Stimulated activated CD4-positive, alpha-beta T cell treated with anti-CD3 and anti-CD28 coated beads, Interleukin-1b, Interleukin-23, amount 100 ng/mL, for 1 hour (primary cell): ENCODE data around the gene CHCHD1.
"Not testable (repeated sequence)": the region's sequence is repeated elsewhere in the genome, so short reads cannot be mapped to it uniquely, and the experiment has no call there.

ENCODE experiments used
- DNase-seq, 2 donors: peaks; one replicate each; pipeline ENCODE4 v3.0.0-alpha.2; 2020; ENCODE audit warnings: low read depth in 2 of 2

The CHCHD1 gene

GRCh38 chr10:73810735-73811465, 29.1 kb downstream of the CHCHD1 start:
- peak; percentile 5 to 9 for DNase-seq

- no peak for DNase-seq
Measured at GRCh38 chr10:73812657-73813056, 30.8 kb downstream of the CHCHD1 start.

- DNase-seq = no peak
Measured at GRCh38 chr10:73813333-73813732, 31.5 kb downstream of the CHCHD1 start.

GRCh38 chr10:73814276-73814895, 32.5 kb downstream of the CHCHD1 start:
- no peak for DNase-seq

- DNase-seq = no peak
Measured at GRCh38 chr10:73814896-73815718, 33.3 kb downstream of the CHCHD1 start.

- DNase-seq = no peak
Measured at GRCh38 chr10:73815719-73816030, 33.8 kb downstream of the CHCHD1 start.

GRCh38 chr10:73816917-73817729, 35.3 kb downstream of the CHCHD1 start:
- no peak for DNase-seq

GRCh38 chr10:73817826-73818225, 36.0 kb downstream of the CHCHD1 start:
- no peak for DNase-seq

GRCh38 chr10:73818402-73818801, 36.6 kb downstream of the CHCHD1 start:
- DNase-seq = no peak

GRCh38 chr10:73819081-73819480, 37.2 kb downstream of the CHCHD1 start:
- DNase-seq = no peak

GRCh38 chr10:73819513-73820093, 37.8 kb downstream of the CHCHD1 start:
- no peak for DNase-seq

- no peak for DNase-seq
Measured at GRCh38 chr10:73823391-73823790, 41.5 kb downstream of the CHCHD1 start.

- DNase-seq = no peak
Measured at GRCh38 chr10:73824146-73824725, 42.4 kb downstream of the CHCHD1 start.

- DNase-seq = no peak
Measured at GRCh38 chr10:73827346-73828089, 45.7 kb downstream of the CHCHD1 start.

- DNase-seq = no peak
Measured at GRCh38 chr10:73828161-73828560, 46.3 kb downstream of the CHCHD1 start.

- not testable (repeated sequence) for DNase-seq
Measured at GRCh38 chr10:73829090-73829489, 47.2 kb downstream of the CHCHD1 start.
